HG03342 (cell line): Measurements from ENCODE around the gene ZC3H6.
A peak's percentile ranks its signal among the peaks of the same experiment; 100 is the strongest.
"Not testable (repeated sequence)": the region's sequence is repeated elsewhere in the genome, so short reads cannot be mapped to it uniquely, and the experiment has no call there.

Experiments used
- ATAC-seq: cut with Tn5 transposase; IDR thresholded peaks from one replicate; pipeline ENCODE4 v1.9.1; 2021; ENCODE audit warnings: mild to moderate bottlenecking, moderate library complexity; ENCODE audit not compliant: unreplicated experiment

Gene ZC3H6

DNA sequence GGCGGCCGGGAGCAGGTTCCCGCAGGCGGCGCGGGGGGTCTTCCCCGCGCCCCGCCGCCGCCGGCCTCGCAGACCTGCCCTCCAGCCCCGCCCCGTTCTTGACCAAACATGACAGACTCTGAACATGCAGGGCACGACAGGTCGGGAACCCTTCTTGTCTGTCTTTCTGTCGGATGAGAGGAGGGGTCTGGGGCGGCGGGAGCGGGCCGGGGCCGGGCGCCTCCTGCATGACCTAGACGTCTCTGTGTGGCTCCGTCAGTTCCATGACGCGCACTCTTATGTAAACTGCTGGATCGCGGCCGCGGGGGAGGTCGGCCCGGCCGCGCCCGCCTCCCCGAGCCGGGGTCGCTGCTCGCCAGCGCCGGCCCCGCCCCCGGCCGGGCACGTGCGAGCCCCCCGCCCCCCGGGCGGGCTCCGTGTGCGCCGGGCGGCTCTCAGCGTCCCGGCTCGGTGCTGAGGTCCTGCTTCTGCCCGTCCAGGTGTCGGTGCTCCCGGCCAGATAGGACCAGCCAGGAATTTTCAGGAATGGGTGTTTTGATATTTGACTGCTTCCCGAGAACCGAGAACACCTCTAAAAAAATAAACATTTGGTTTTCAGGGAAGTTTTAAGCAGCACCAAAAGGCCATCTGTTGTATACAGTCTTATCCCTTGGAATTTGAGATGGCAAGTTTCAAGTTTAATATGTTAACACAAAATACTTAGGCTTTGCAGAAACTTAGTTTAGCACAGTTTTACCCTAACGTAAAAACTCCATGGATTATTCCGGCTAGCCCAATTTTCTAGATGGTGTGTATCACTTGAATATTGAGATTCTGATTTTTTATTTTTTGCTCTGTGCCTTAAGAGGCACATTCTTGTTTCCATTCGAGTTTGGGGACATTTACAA lies 733 bp downstream of the ZC3H6 start:
- ATAC-seq = peak; percentile 55

DNA sequence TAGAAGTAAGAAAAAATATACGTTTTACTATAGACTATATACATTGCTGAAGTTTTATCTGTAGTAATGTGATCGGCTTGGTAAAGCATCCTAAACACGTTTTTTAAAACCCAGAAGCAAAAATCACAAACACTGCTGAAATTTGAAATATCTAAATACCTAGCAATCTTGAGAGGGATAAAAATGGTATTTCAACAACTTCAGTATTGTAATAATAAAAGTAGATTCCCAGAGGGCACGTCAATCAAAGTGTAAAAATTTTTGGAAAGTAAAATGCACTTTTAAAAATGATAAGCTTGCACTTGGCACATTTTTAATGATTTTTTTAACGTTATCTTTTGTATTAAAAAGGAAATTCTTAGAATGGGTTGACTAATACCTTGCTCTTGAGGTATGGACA lies 1.6 kb downstream of the ZC3H6 start:
- ATAC-seq = no peak

DNA sequence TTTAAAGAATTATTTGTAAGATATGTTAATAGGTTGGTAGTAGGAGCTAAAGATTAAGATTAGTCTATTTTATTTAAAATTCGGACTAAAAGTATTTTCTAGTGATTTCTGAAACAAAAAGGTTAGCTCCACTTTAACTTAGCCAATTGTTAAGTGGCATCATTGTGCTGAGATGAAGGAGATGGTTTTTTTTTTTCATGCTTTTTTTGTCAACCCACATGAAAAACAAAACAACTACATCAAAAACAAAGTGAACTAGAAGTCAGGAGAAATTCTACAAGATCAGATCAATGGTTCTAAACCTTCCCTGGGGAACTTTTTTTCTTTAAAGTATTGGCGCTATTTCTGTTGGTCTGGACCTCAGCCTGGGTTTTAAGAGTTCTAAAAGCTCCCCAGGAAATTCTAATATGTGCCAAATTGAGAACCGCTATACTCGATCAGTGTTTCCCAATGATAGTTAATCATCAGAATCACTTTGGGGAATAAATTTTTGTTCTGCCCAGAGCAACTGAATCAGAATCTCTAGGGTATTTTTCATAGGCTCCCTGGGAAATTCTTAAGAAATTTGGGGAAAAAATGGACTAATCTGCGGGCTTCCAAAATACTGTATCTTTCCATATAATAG lies 2.3 kb downstream of the ZC3H6 start:
- no peak for ATAC-seq

DNA sequence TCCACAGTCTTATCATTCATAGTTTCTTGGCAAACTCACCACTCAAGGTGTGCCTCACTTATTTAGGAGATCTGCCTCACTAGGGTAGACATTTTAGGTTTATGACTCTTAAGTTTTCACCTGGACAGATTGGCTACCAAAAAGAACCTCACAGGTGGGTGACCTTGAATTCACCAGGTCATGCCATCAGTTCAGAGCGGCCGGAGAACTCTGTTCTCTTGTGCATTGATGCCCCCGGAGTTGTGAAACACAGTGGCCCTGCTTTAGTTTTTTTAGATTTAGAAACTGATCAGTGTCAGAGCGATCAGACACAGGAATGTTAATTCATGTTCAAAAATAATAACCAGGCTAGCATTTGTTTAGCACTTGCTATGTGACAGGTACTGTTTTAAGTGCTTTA lies 6.7 kb downstream of the ZC3H6 start:
- not testable (repeated sequence) for ATAC-seq

DNA sequence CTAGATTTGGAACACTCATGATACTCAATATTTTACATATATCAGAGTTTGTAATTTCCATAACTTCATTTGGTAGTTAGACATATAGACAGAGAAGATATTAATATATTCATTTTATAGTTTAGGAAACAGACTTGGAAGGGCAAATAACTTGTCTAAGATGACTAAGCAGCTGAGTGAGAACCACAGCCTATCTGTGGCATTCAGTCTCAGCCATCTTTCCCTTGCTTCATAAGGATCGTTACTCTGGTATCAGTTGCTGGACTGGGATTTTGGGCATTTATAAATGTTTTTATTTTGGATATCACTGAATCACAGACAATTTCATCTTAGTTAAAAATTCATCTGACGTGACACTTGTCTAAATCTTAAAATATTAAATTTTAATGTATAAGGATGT lies 8.1 kb downstream of the ZC3H6 start:
- not testable (repeated sequence) for ATAC-seq

DNA sequence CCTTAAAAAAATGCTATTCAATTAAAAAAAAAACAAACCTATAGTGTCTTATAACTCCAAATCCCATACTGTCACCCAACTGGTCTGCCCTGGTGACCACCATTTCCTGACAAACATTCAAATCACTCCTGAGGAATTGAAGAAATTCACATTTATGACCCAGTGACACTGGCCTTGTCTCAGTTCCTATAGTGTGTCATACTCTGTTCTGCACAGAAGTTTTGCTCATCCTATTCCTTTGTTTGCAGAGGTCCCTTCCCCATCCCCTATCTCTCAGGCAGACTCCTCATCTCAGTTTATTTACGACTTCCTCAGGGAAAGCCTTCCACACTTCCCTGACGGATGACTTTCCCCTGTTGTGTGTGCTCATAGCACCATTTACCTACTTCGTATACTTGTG lies 14.7 kb downstream of the ZC3H6 start:
- no peak for ATAC-seq

DNA sequence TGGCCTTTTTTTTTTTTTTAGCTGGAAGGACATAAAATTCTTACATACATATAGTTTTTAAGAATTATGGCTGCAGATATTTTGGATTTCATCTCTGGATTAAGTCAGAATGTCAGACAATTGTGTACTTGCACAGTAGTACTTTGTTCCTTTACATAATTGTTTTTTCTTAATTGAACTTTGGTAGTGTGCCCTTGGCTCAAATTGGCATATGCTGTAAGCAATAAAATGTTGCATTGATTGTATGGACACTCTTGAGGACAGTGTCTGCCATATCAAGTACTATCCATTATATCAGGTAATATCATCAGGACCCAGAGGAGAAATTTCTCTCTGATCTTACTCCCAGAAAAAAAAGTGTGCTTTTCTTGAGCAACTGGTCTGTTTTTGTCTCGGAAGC lies 15.3 kb downstream of the ZC3H6 start:
- no peak for ATAC-seq

DNA sequence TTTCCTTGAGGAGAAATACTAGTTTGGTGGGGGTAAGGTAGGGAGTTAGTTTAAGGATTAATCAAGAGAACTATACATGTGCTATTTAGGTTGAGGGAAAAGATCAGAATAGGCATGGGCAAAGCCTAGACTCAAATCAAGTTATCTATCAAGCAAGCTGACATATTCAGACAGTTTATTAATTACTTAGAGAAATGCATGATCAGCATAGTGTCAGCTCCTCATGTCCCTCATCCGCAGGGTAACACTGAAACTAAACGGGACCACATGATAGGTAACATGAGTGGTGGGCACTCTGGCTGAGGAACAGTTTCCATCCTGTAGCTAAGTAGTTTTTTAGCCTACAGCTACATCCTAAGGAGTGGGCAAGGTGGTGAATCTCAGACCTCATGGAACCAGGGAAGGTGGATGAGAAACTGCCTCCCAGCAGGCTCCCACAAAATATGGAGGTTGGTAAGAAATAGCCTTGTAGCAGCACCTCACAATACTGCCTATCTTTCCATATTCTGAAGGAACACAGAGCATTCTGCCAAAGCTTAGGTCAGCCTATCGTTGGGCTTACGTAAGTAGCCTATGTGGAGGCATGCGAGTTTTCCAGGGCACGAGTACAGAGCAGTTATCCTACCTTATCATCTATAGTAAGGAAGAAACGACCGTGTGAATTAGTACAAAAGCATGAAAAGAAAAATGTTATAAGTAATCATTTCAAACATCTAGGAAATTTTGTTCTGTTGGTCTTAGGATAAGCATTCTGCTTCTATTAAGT lies 18.4 kb downstream of the ZC3H6 start:
- ATAC-seq = no peak

DNA sequence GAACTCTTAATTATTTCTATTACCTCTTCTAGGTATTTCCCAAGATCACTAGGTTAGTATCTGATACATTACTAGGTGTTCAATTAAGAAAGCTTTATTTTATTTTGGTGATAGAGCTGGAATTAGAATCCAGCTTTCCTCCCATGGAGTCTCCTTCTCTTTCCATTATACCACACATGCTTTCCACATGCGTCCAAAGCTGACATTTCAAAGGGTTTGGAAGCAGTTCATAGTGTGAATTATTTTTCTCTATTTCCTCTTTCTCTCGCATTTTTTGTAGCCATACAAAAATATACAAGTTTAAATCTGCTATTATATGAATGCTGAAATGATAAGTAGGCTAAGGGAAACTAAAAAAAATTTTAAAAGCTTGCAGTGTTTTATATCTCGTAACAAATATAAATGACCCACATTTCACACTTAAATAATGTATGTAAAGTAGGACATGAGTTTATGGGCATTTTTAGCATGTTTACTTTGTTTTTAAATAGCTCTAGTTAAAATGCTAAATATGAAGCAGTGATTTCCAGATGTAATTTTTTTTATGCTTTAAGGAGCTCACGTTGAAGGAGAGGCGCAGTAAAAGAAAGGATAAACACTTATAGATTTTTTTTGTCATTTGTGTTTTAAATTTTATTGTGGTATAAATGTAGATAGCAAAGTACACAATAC lies 20.1 kb downstream of the ZC3H6 start:
- no peak for ATAC-seq

DNA sequence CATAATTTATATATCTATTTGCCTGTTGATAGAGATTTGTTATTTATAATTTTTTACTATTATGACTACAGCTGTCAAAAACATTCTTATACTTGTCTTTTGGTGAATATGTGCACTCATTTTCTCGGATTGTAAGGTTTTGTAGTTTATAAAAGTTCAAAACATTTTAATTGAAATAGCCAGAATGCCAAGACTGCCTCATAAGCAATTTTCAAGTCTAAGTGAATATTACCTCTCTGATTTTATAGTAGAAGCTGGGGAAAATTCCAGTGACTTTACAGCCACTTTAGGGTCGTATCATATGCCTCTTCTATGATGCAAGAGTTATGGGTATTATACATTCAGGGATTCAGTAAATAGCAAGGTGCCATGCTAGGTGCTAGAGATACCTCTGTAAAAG lies 21.0 kb downstream of the ZC3H6 start:
- no peak for ATAC-seq

DNA sequence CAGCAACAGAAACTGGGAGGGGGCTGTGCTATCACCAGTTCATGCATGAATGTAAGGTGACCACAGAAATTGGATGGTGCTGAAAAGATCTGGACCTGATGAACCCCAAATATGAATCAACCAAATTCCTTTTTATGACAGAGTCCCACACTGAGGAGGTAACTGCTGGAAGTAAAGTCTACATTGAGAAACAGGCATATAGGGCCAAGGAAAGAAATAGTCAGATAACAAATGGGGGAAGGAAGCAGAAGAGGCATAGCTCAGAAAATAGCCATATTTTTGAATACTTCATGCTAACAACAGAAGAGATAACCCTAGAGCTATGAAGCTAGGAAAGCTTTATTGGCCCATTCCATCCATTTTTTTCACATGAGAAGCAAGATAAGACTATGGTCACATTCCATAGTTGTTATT lies 25.8 kb downstream of the ZC3H6 start:
- no peak for ATAC-seq

DNA sequence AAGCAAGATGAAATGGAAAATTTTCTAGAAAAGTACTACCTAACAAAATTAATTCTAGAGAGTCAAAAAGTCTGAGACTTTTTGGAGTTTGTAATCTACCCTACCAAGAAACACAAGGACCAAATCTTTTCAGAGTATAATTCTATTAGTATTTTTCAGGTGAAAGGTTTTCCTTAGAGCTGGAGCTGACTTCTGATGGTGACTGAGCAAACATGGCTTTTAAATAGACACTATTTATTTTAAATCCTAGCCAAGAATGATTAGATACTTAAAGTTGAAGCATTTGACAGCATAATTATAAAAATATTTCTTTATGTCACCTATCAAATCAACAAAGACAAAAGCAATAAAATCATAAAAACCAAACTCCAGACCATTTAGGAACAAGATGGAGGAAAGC lies 26.6 kb downstream of the ZC3H6 start:
- no peak for ATAC-seq

DNA sequence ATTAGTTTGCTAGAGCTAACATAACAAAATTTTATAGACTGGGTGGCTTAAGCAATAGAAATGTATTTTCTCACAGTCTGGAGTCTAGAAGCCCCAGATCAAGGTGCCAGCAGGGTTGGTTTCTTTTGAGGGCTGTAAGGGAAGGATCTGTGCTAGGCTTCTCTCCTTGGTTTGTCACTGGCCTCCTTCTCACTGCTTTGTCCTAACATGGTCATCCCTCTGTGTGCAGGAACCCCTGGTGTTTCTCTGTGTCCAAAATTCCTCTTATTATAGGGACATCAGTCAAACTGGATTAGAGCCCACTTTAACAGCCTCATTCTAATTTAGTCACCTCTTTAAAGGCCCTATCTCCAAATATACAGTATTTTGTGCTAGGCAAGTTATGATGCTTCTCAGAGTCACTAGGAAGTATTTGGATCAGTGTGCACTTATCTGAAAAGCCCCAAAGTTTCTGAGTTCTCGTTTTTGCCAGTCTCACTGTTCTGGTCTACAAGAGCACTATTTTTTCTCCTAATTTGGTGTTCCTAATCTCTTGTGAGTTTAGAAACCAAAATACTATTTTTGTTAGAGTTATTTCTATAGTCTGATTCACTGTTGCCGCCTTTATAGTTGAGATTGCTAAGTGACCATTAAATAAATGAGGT lies 29.0 kb downstream of the ZC3H6 start:
- no peak for ATAC-seq

DNA sequence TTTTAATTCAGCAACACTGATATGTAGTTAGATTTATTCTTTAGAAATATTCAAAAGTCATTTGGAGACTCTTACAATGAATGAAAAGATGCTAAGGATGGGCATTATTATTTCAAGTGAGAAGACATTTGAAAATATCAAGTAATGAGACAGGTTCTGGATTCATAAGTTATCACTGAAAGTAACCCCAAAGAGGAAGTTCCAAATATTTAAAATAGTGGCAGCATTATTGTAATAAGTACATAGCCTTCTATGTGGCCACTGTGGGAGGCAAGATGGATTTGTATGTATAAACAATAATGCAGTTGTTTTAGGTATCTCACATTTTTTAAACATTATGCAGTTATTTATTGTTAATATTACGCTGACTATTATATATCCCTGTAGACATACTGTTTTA lies 29.7 kb downstream of the ZC3H6 start:
- ATAC-seq = no peak

DNA sequence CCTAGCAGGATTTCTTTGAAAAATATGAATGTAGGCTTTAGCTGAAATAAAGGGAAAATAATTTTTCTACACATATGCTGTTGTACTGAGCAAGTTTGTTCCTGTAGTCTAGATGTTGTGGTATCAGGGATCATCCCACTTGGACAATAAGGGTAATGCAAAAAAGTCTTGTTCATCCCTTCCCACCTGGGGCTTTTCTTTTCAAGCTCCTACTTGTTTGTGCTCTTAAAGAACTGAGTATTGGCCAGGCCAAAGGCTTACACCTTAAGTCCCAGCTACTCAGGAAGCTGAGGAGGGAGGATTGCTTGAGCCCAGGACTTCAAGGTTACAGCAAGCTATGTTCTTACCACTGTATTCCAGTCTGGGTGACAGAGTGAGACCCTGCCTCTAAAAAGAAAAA lies 35.5 kb downstream of the ZC3H6 start:
- ATAC-seq = no peak

DNA sequence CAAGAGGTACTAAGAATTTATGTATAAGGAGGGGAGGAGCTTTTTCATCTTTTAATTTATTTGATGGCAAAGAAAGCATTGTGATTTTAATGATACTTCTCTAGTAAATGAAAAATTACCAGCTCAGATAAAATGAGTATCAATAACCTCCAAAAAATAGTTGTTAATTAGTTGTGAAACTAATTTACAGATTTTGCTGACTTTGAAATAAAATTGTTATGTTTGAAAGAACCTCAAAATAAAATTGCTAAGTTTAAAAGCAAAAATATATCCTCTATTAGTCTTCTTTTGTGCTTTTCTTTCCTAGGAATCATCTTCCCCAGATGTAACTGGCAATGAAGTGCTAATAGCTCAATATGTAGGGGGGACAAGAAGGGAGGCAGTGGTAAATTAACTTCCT lies 36.5 kb downstream of the ZC3H6 start:
- no peak for ATAC-seq

DNA sequence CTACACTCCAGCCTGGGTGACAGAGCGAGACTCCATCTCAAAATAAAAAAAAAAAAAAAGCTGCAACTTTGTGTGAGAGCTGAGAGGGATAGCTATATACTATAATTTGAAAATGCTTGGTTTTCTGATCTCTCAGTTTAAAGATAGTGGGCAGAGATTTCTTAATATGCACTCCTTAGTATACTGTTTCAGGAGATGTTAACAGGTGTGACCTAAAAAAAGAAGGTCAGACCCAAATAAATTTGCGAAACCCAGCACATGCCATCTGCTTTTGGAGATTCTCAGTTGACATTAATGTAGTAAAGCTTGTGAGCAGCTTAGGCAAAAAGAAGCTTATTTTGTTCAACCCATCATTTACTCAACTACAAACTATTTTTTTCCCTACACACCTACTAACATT lies 37.4 kb downstream of the ZC3H6 start:
- ATAC-seq = no peak

DNA sequence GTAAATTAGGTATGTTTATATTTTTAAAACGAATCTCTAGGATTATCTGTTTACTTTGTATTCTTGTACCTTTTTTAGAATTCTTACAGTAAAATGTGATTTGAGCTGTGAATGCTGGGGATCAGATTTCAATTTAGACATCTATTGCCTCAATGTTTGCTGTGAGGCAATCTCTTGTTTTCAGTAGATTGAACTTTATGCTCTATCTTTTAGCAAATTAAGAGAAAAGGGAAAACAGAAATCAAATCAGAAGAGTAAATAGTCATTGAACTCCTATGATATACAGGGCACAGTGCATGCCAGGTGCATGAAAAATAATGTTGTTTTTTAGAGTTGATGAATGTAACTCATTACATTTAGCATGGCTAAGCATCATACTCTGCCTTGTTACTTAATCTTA lies 39.5 kb downstream of the ZC3H6 start:
- no peak for ATAC-seq

DNA sequence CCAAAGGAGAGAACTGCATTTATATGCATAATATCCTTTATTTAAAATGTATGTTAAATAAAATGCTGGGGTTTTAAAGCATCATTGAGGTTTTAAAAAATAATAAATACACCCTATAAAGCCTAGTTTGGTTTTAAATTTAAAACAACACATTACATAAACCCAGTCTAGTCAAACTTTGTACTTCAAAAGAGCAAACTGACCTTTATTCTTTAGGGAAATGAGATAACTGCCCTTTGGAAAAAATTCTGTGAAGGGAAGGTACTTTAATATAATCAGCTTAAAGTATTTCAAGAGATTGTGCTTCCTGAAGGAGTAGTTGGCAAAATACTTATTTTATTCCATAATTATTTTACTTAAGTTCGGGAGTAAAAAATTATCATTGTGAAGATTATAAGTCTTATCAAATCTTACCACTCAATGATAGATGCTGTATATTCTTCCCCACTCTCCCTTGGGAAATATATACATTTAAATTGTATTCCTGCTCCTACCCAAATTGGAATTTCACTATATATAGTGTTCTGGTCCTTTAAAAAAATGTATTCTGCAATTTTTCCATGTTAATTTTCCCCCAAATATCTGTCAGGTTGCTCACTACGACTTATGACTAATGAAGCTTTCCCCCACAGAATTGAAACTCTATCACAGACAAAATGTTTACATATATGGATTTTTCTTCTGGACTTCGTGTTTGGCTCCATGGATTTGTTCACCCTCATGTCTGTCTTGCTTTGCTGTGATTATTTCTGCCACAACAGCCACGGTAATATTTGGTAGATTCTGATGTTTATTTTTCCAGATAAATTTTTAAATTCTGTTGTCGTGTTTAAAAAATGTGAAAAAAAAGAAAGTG lies 42.1 kb downstream of the ZC3H6 start:
- ATAC-seq = no peak

DNA sequence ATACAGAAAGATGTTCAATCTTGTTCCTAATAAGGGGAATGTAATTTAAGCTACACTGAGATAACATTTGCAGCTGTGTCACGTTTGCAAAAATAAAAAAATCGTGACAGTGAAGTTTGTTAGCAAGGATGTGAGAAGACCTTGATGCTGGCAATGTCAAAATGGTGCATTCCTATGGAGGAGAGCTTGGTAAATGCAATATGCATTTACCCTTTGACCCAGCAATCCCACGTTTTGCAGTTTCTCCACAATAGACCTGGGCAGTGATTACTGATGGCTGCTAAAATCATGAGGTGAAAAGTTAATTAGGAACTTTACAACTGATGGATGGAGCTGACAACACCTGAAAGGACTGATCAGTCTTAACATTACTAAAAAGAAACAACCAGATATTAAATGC lies 43.1 kb downstream of the ZC3H6 start:
- ATAC-seq = no peak
